Glomerular endothelial cell (primary cell): ENCODE data around the gene NOSIP. TPM values are rescaled to one million over a fixed set of nuclear protein-coding genes. Genes with fewer than 3 reads are reported as not detected.

Experiments
- DNase-seq: peaks from one replicate; pipeline ENCODE4 v3.0.0-alpha.2; 2011; ENCODE audit warnings: low read depth, low spot score; ENCODE audit errors: extremely low read depth
- total RNA-seq: library from RNA; depleted of rRNA; stranded (reverse); fragments of >200 nt; gene quantifications from 2 replicates; pipeline ENCODE4 v1.2.3, GENCODE V29; 2015

Gene NOSIP
- total RNA-seq, 1 donor from 2014 or later = 79.9 TPM

GRCh38 chr19:49552749-49553148 lies 27.6 kb downstream of the NOSIP start:
- no peak for DNase-seq

DNA sequence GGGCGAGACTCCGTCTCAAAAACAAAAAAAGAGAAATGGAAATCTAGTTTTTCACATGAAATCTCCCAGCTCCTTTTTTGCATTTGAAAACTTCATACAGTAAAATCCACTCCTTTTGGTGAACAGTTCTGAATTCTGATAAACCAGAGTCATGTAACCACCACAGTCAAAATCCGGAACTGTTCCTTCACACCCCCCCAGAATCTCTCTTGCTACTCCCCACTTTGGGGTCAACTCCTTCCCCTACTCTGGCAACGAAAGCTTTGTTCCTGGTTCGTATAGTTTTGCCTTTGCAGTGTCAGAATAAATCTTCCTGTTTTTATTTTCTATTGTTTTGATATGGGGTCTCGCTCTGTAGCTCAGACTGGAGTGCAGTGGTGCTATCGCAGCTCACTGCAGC lies 28.8 kb downstream of the NOSIP start:
- no peak for DNase-seq

- DNase-seq = no peak
These were observed 31.3 kb downstream of the NOSIP start for GRCh38 chr19:49549045-49549444.

DNA sequence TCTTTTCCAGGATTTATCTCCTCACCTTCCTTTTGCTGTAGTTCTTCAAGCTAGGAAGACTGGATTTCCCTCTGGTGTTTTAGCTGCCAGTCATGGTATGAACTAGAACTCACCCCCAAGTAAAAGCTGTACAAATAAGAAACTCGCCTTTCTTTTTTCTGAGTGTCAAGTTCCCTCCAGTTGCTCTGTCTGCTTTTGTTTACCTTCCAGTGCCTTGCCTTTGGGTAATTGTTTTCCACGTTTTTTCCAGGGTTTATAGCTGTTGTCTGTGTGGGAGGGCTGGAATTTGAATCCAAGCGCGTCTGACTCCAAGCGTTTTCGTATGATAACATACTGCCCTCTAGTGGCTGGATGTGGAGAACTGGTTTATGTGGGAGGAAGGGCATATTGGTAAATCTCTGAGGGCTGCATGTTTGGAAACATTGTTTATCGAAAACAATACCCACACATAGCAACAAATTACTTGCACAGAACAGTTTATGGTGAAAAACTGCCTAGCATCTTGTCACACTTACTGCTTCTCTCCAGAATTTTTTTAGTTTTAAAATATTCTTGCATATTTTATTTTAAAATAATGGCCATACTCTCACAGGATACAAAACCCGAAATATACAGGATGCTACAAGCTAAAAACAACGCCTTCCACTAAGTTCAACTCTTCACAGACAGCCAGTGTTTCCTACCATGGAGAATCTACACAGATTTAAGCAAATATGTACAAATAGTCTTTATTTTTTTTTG lies 33.4 kb downstream of the NOSIP start:
- DNase-seq = peak; percentile 85

DNA sequence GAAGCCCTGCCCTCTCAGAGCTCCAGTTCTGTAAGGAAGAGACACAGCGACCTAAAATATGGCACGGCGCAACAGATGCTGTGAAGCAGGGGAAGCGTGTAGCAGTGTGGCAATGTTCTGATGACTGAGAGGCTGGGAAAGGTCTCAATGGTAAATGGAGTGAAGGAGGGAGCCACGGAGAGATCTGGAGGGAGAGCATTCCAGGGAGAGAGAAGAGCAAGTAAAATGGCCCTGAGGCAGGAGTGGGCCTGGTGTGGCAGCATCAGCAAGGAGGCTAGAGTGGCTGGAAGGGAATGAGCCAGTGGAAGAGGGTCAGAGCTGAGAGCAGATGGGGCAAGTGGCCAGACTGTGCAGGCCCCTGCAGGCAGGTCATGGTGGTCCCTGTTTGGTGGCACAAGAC lies 36.2 kb downstream of the NOSIP start:
- DNase-seq = no peak

GRCh38 chr19:49543032-49543431 lies 37.3 kb downstream of the NOSIP start:
- DNase-seq = no peak

DNA sequence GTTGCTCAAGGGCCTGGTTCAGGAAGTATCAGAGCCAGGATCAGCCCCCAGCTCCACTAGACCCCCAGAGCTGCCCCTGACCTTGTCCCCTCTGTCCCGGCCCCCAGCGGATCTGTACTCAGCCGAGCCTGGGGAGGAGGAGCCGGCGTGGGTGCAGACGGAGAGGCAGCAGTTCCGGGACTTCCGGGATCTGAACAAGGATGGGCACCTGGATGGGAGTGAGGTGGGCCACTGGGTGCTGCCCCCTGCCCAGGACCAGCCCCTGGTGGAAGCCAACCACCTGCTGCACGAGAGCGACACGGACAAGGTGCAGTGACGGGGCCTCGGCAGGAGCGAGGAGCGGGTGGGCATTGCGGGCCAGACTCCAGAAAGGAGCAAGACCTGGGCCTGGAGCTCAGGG lies 37.9 kb downstream of the NOSIP start:
- DNase-seq = no peak

DNA sequence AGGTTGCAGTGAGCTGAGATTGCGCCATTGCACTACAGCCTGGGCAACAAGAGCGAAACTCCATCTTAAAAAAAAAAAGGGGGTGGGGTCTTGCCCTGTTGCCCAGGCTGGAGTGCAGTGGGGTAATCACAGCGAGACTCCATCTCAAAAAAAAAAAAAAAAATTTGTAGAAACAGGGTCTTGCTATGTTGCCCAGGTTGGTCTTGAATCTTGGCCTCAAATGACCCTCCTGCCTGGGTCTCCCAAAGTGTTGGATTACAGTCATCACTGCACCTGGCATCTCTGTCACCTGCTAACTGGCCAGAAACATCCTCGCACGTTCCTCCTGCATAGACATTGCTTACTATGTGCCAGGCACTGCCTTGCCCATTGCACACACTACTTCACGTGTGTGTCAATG lies 38.4 kb downstream of the NOSIP start:
- DNase-seq = no peak

GRCh38 chr19:49539192-49539952 lies 41.0 kb downstream of the NOSIP start:
- DNase-seq = no peak

GRCh38 chr19:49538643-49539042 lies 41.7 kb downstream of the NOSIP start:
- no peak for DNase-seq

GRCh38 chr19:49536921-49537462 lies 43.4 kb downstream of the NOSIP start:
- DNase-seq = no peak

DNA sequence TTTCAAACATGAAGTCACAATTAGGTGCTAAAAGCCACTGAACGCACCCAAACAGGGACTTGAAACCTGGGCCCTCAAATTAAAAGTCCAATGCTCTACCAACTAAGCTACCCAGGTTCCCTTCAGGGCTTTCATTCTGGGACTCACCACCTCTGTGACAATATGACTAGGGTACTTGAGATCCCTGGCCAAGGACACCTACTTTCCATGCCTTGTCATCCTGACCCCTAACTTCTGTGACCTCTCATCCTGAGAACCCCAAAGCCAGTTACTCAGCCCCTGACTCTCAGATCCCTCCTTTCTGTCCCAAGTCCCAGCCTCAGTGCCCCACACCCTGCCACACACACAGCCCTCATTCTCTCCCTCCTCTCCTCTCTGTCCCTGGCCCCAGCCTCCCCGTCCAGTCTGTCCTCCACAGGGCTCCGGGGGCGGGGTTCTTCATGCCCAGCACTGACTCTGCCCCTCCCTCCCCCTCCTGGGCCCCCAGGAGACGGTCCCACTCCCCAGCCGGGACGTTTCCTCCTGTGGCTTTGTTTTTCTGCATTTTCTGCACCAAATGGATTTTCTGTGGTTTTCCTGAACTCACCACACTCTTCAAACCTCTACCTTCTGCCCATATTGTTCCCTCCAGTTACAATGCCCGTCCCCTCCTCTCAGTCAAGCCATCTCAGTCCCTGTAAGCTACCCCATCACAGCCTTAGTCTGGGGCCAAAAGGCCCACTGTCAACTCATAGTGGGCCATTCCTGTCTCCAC lies 45.5 kb downstream of the NOSIP start:
- DNase-seq = no peak

- no peak for DNase-seq
These were observed 46.5 kb downstream of the NOSIP start for GRCh38 chr19:49533551-49534488.

DNA sequence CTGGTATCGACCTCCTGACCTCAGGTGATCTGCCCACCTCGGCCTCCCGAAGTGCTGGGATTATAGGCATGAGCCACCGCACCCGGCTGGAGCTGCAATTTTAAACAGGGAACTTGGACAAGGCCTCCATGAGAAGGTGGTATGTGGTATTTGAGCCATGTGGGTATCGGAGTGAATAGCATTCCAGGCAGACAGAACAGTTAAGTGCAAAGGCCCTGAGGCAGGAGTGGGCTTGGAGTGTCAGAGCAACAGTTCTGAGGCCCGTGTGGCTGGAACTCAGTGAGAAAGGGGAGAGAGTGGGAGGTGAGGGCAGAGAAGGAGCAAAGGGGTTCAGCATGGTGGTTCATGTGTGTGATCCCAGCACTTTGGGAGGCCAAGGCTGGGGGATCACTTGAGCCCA lies 49.6 kb downstream of the NOSIP start:
- DNase-seq = no peak

GRCh38 chr19:49528211-49528771 lies 52.1 kb downstream of the NOSIP start:
- DNase-seq = no peak

DNA sequence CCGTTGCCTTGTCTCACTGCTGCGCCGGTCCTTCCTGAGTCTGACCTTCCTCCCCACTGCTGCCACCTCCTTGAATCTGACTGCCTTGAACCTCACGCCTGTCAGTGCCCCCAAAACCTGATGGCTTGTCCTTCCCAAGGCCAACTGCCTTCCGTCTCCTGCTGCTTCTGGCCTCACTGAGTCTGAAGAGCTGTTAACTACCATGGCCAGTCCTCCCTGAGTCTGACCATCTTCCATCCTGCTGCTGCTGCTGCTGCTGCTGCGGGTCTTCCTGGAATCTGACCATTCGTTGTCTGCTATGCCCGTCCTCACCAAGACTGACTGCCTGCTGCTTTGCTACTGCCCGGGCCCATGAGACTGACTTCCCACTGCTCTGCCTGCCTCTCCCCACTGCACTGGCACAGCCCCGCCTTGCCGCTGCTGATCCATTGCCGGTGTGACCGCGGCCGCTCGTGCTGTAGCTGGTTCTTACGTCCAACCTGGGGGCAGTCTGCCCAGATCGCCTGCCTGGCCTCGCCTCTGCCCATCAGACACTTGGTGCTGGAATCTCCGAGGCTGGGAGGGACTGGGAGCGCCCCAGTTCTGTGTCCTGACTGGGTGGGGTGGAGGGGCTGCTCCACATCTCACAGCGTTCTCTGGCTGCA lies 55.4 kb downstream of the NOSIP start:
- no peak for DNase-seq

DNA sequence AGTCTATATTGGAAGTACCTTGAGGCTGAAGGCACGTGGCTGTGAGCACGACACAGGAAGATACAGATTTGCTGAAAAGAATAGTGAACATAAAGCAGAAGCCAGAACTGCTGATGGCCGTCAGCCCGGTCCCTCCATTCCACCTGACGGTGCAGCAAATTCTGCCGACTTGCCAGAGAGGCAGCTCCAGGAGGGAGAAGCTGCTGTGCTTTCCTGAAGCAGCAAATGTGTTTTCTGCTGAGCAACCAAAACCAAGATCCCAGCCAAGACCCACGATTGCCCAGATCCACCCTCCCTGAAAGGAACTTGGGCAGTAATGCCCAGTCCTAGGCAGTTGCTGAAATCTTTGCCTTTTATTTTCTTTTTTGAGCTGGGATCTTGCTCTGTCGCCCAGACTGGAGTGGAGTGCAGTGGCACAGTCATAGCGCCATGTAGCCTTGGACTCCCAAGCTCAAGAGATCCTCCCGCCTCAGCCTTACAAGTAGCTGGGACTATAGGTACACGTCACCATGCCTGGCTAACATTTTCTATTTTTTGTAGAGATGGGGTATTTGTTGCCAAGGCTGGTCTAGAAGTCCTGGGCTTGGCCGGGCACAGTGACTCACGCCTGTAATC lies 59.5 kb downstream of the NOSIP start:
- DNase-seq = no peak

- no peak for DNase-seq
These were observed 62.3 kb downstream of the NOSIP start for GRCh38 chr19:49518033-49518432.

DNA sequence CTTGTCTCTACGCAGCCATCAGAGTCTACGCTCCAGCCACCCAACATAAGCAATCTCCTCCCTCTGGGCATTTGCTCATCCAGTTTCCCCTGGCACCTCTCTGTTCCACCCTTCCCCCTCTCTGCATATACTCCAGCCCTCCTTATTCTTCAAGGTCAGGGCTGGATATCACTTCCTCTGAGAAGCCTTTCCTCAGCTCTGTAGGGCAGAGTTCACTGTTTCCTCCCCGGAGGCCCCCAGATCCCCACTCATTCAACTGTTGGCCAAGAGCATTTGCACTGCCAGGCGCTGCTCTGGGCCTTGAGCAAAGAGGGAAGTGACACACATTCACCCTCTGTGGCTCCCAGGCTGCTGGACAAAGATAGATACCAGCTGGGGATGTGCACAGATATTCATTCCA lies 64.6 kb downstream of the NOSIP start:
- DNase-seq = no peak
